Measurements from ENCODE around the gene NRBF2.

- TF ChIP-seq, protein P1, sequence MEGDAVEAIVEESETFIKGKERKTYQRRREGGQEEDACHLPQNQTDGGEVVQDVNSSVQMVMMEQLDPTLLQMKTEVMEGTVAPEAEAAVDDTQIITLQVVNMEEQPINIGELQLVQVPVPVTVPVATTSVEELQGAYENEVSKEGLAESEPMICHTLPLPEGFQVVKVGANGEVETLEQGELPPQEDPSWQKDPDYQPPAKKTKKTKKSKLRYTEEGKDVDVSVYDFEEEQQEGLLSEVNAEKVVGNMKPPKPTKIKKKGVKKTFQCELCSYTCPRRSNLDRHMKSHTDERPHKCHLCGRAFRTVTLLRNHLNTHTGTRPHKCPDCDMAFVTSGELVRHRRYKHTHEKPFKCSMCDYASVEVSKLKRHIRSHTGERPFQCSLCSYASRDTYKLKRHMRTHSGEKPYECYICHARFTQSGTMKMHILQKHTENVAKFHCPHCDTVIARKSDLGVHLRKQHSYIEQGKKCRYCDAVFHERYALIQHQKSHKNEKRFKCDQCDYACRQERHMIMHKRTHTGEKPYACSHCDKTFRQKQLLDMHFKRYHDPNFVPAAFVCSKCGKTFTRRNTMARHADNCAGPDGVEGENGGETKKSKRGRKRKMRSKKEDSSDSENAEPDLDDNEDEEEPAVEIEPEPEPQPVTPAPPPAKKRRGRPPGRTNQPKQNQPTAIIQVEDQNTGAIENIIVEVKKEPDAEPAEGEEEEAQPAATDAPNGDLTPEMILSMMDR (IDR thresholded peaks at IDR 0.05; ENCODE audit: borderline replicate concordance, extremely low read depth, low read length, poor library complexity, severe bottlenecking) = no peak
- no peak for TF ChIP-seq EZH2 (IDR thresholded peaks at IDR 0.05; ENCODE audit: borderline replicate concordance, low read depth, low read length, severe bottlenecking)
Observed at GRCh38 chr10:63116452-63117072, 16.6 kb upstream of the NRBF2 start.
